ENCODE measurements around the gene TMEM259. TPM values are rescaled to one million over a fixed set of nuclear protein-coding genes. Genes with fewer than 3 reads are reported as not detected.

The TMEM259 gene
- total RNA-seq, 1 experiment from 2014 or later = 171 TPM

GRCh38 chr19:1065606-1066109 lies 44.7 kb upstream of the TMEM259 start:
- Mint-ChIP-seq H3K27me3 (ENCODE audit: low read depth) (peaks cover 39% of the 10 kb centered on the region), H3K4me3 (peak overlapping the region; percentile 39 to 80; a peak in 3 of 5 replicates), H3K36me3 (ENCODE audit: insufficient read depth in 1 of 3, low read depth in 3 of 3) (peaks cover 0 to 2% (median 0%) of the 10 kb centered on the region in 3 experiments; a peak in 1 of 7 replicates), H3K4me1 (peaks cover 11 to 35% of the 10 kb centered on the region in 2 experiments), H3K9me3 (no peaks in the 10 kb centered on the region), H3K27ac (no peak overlapping the region)
- Histone ChIP-seq H3K9ac (ENCODE audit: extremely low read depth, insufficient read length, low read length) (no peak overlapping the region), H3K23ac (ENCODE audit: insufficient read length, low read depth, low read length) (no peak overlapping the region), H2BK12ac (ENCODE audit: insufficient read length, low read depth, low read length) (no peak overlapping the region), H3K23me2 (ENCODE audit: insufficient read length, low read depth, low read length, poor library complexity, severe bottlenecking) (peaks cover 22% of the 10 kb centered on the region), H2BK5ac (ENCODE audit: insufficient read length, low read length) (no peak overlapping the region), H3K4ac (ENCODE audit: low read depth, low read length) (no peak overlapping the region), H3K79me2 (ENCODE audit: insufficient read depth, low read length) (no peaks in the 10 kb centered on the region), H2BK20ac (ENCODE audit: low read depth, low read length, poor library complexity, severe bottlenecking) (no peak overlapping the region), H3T11ph (ENCODE audit: low read length) (no peak overlapping the region), H2AFZ (ENCODE audit: low read length) (no peak overlapping the region), H3K9me3 (ENCODE audit: control insufficient read depth, low read depth, low read length) (no peaks in the 10 kb centered on the region), H3K27ac (ENCODE audit: insufficient read length, low read depth, low read length) (no peak overlapping the region), H4K20me1 (ENCODE audit: control insufficient read depth, insufficient read depth, insufficient read length) (no peaks in the 10 kb centered on the region), H3K18ac (ENCODE audit: insufficient read length, low read depth, low read length) (no peak overlapping the region), H2BK120ac (ENCODE audit: low read depth, low read length, poor library complexity, severe bottlenecking) (no peak overlapping the region), H3K79me1 (ENCODE audit: insufficient read depth, low read depth, low read length, poor library complexity, severe bottlenecking) (no peaks in the 10 kb centered on the region), H3K27me3 (ENCODE audit: insufficient read depth, low read length) (no peaks in the 10 kb centered on the region; the same call in 1 of the 2 replicates), H2AK5ac (ENCODE audit: insufficient read length, low read length) (no peak overlapping the region), H3K56ac (ENCODE audit: insufficient read length, low read depth, low read length) (no peak overlapping the region), H3K14ac (ENCODE audit: insufficient read depth, low read length) (peak overlapping the region; percentile 22; the same call in 1 of the 2 replicates), H3K4me2 (ENCODE audit: insufficient read depth, insufficient read length, low read length) (peak overlapping the region; percentile 23), H2BK15ac (ENCODE audit: low read depth, low read length) (no peak overlapping the region), H4K91ac (ENCODE audit: insufficient read length, low read depth, low read length) (no peak overlapping the region), H4K8ac (replicated peaks; ENCODE audit: insufficient read length, low read depth, low read length) (no peak overlapping the region), H3K4me1 (ENCODE audit: insufficient read depth, low read length) (peaks cover 5% of the 10 kb centered on the region; the same call in 1 of the 2 replicates), H4K5ac (ENCODE audit: insufficient read length, low read depth, low read length) (no peak overlapping the region)
- WGBS (ENCODE audit: extremely low coverage, insufficient read length, low lambda C conversion rate) = no CpG with 5 or more reads among the region's 17 CpGs
- no peak for DNase-seq
- no peak for TF ChIP-seq CTCF (conservative IDR thresholded peaks at IDR 0.05)

Data from H9 (cell line).